Endothelial cell of umbilical vein (primary cell): ENCODE measurements around the gene GFOD1.

Source experiments
- CTCF ChIP-seq, 2 donors: IDR thresholded peaks; 1 replicate in 1 of 2; 2 replicates in 1 of 2; pipeline ENCODE4 v1.5.1; 2011; ENCODE audit warnings: low read length in 2 of 2, mild to moderate bottlenecking in 2 of 2, moderate library complexity in 2 of 2, control low read depth in 1 of 2, inconsistent platforms in 1 of 2, low read depth in 1 of 2; ENCODE audit not compliant: insufficient read depth in 1 of 2; ENCODE audit errors: extremely low read depth in 1 of 2
- EZH2 ChIP-seq: IDR thresholded peaks from 2 replicates; pipeline ENCODE4 v1.6.1; 2012; ENCODE audit warnings: borderline replicate concordance, low read depth, mild to moderate bottlenecking, moderate library complexity, low read length, inconsistent platforms; ENCODE audit not compliant: severe bottlenecking
- POLR2A ChIP-seq: IDR thresholded peaks from 2 replicates; pipeline ENCODE4 v1.6.1; 2012; ENCODE audit warnings: low read depth, mild to moderate bottlenecking, control low read depth, low read length
- POLR2AphosphoS5 ChIP-seq: IDR thresholded peaks from 2 replicates; pipeline ENCODE4 v1.6.1; 2012; ENCODE audit warnings: low read depth, mild to moderate bottlenecking, control low read depth, low read length, moderate library complexity; ENCODE audit not compliant: insufficient read depth

DNA sequence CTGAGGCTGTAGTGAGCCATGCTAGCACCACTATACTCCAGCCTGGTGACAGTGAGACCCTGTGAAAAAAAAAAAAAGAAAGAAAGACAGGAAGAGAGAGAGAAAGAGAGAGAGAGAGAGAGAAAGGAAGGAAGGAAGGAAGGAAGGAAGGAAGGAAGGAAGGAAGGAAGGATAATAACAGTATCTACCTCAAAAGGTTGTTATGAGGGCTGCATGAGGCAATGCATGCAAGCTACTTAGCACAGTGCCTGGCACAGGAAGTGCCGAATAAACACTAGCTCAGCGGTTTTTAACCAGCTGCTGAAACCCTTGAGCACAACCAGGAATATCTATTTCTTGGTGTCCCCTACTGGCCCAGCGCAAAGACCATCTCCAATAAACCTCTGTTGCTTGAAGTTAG lies 96.7 kb downstream of the GFOD1 start:
- TF ChIP-seq CTCF (IDR thresholded peaks at IDR 0.05; ENCODE audit: extremely low read depth in 1 of 2, insufficient read depth in 1 of 2, low read depth in 1 of 2, low read length in 2 of 2) (no peak), EZH2 (no peak), POLR2A (no peak), POLR2AphosphoS5 (no peak)
